ENCODE results near the gene LRRC73. TPM values are rescaled to one million over a fixed set of nuclear protein-coding genes. Genes with fewer than 3 reads are reported as not detected.

LRRC73 gene
- total RNA-seq, 3 donors from 2014 or later = 0.29 to 0.33 TPM; not detected in 1

DNA sequence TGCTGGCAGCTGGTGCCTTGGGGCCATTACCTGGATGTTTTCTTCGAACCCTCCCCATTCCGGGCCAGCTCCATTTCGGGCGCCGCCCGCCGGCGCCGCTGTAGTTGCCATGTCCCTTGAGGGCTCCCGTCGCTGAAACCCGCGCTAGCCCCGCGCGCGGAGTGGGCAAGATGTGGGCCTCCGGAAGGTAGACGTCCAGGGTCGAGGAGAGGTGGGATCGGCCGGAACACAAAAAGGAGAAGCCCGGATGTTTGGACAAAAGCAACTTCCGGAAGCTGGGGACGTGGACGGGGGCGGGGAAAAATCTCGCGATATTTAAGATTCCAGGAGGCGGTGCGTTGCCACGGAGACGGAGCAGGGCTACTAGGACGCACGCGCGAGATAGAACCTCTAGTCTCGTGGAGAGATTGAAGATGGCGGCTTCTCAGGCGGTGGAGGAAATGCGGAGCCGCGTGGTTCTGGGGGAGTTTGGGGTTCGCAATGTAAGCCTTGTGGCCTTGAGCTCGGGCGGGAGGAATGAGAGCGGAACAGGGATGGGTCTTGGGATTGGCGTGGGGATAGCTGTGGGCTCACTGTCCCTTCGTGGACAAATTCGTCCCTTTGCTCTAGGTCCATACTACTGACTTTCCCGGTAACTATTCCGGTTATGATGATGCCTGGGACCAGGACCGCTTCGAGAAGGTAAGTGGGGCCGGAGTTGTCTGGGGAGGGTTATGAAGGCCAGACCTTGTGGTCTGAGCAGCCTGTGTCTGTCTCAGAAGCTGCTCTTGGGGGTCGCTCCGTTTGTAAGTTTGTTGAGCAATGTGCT is 6.8 kb upstream of the LRRC73 start, which contains the start of the genes POLR1C and YIPF3:
Gene POLR1C (plus strand): TSS at position 393 of the 808 bp plus-strand sequence. CDS start 21 bp downstream, at position 414.
Gene YIPF3 (minus strand): TSS at position 230 of the 808 bp plus-strand sequence. CDS start 119 bp downstream, at position 111.
- H3K27me3 ChIP-seq = no peaks in the 10 kb centered on the region
- H3K4me1 ChIP-seq = peaks cover 14 to 15% of the 10 kb centered on the region in 2 donors
- DNase-seq (ENCODE audit: low spot score in 2 of 2) = peak; percentile 97
- intact Hi-C loops (cut with DNase I; ENCODE audit: low total_unique reads) = no loop called here
- H3K4me3 ChIP-seq = peak within 1 kb of the TSS; percentile 91 to 98 (median 95)
- peak within 1 kb of the TSS; percentile 89 to 94 for H3K27ac ChIP-seq
- H3K36me3 ChIP-seq = peaks cover 14% of the 10 kb centered on the region
- no peaks in the 10 kb centered on the region for H3K9me3 ChIP-seq
- TF ChIP-seq POLR2A (IDR thresholded peaks at IDR 0.05) = peak; percentile 47
- TF ChIP-seq, protein P1, sequence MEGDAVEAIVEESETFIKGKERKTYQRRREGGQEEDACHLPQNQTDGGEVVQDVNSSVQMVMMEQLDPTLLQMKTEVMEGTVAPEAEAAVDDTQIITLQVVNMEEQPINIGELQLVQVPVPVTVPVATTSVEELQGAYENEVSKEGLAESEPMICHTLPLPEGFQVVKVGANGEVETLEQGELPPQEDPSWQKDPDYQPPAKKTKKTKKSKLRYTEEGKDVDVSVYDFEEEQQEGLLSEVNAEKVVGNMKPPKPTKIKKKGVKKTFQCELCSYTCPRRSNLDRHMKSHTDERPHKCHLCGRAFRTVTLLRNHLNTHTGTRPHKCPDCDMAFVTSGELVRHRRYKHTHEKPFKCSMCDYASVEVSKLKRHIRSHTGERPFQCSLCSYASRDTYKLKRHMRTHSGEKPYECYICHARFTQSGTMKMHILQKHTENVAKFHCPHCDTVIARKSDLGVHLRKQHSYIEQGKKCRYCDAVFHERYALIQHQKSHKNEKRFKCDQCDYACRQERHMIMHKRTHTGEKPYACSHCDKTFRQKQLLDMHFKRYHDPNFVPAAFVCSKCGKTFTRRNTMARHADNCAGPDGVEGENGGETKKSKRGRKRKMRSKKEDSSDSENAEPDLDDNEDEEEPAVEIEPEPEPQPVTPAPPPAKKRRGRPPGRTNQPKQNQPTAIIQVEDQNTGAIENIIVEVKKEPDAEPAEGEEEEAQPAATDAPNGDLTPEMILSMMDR (IDR thresholded peaks at IDR 0.05) = peak in 1 of 3 donors; percentile 14
- TF ChIP-seq POLR2AphosphoS5 (IDR thresholded peaks at IDR 0.05) = peak; percentile 61 to 82 (median 70)

DNA sequence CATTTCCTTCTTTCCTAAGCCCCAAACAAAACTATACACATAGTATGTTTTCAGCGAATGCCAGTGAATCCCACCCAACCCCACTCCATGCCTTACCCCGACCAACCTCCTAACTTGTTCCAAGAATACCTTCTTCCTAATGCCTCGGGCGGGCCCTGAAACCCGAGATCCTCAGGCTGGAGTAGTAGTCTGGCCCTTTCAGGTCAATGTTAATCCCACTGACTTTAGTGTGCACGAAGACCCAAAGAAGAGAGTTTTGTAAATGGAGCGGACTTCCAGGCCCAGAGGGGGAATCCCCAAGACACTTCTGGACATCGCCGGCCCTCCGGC is 6.2 kb upstream of the LRRC73 start:
- Histone ChIP-seq H3K4me1 (peaks cover 14 to 15% of the 10 kb centered on the region in 2 donors), H3K27me3 (no peaks in the 10 kb centered on the region), H3K27ac (peak overlapping the region; percentile 89 to 94), H3K36me3 (peaks cover 16% of the 10 kb centered on the region), H3K9me3 (no peaks in the 10 kb centered on the region), H3K4me3 (peak overlapping the region; percentile 91 to 98 (median 95))
- intact Hi-C loops (cut with DNase I; ENCODE audit: low total_unique reads) = no loop called here
- no peak for TF ChIP-seq POLR2A (IDR thresholded peaks at IDR 0.05)
- TF ChIP-seq, protein P1 (IDR thresholded peaks at IDR 0.05) = no peak
- no peak for TF ChIP-seq POLR2AphosphoS5 (IDR thresholded peaks at IDR 0.05)
- DNase-seq (ENCODE audit: low spot score in 2 of 2) = no peak

DNA sequence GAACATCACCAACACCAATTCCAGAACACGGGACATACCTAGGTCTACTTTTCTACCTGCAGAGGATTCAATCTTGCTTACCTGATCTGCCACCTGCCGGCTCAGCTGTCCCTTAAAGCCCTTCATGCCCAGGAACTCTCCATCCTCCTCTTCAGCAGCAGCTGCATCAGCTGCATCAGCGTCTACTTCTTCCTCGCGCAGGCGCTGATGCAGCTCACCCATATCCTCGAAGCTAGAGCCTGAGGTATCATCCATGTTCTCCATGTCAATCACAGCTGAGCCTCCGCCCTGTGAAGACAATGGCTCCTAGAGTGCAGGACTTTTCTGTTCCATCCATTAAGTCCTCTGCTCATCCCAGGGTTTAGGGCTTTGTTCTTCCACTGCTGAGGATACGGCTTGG is 5.7 kb upstream of the LRRC73 start:
- H3K9me3 ChIP-seq = no peaks in the 10 kb centered on the region
- no peaks in the 10 kb centered on the region for H3K27me3 ChIP-seq
- H3K36me3 ChIP-seq = peaks cover 16% of the 10 kb centered on the region
- intact Hi-C loops (cut with DNase I; ENCODE audit: low total_unique reads) = no loop called here
- peak overlapping the region in 1 of 2 donors; percentile 94 for H3K27ac ChIP-seq
- no peak for DNase-seq (ENCODE audit: low spot score in 2 of 2)
- peaks cover 14 to 15% of the 10 kb centered on the region in 2 donors for H3K4me1 ChIP-seq
- H3K4me3 ChIP-seq = peak overlapping the region; percentile 91 to 98 (median 95)
- TF ChIP-seq, protein P1 (IDR thresholded peaks at IDR 0.05) = no peak
- TF ChIP-seq POLR2A (IDR thresholded peaks at IDR 0.05) = no peak
- no peak for TF ChIP-seq POLR2AphosphoS5 (IDR thresholded peaks at IDR 0.05)

DNA sequence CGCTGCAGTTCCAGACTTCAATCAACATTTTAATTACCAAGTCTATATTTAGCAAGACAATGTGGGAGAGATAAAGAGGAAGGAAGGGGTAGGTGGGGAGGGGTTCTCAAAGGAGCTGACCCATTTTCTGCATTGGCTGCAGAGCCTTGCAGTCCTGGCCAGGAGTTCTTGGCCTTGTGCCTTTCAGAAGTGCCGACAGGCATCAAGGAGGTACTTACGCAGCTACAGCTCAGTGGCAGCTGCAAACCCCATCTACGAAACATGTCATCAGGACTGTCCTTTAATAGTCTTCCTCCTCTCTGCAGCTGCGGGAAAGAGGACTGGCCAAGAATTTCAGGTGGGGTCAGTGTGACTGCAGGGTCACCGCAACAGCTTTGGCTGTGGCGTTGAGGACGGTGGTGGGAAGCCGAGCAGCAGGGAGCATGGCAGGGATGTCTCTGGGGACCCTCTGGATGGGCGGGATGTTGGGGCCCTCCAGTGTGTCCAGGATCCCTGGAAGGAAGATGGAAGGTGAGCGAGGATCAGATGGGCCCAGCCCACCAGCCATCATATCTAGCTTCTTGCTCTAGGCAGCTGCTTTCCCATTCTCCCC is 1.8 kb upstream of the LRRC73 start:
- intact Hi-C loops (cut with DNase I; ENCODE audit: low total_unique reads) = no loop called here
- no peak for DNase-seq (ENCODE audit: low spot score in 2 of 2)
- Histone ChIP-seq H3K4me3 (no peak overlapping the region), H3K4me1 (peaks cover 11 to 15% of the 10 kb centered on the region in 2 donors), H3K9me3 (no peaks in the 10 kb centered on the region), H3K27ac (no peak overlapping the region), H3K27me3 (no peaks in the 10 kb centered on the region), H3K36me3 (peaks cover 16% of the 10 kb centered on the region)
- no peak for TF ChIP-seq POLR2A (IDR thresholded peaks at IDR 0.05)
- TF ChIP-seq, protein P1 (IDR thresholded peaks at IDR 0.05) = no peak
- no peak for TF ChIP-seq POLR2AphosphoS5 (IDR thresholded peaks at IDR 0.05)

DNA sequence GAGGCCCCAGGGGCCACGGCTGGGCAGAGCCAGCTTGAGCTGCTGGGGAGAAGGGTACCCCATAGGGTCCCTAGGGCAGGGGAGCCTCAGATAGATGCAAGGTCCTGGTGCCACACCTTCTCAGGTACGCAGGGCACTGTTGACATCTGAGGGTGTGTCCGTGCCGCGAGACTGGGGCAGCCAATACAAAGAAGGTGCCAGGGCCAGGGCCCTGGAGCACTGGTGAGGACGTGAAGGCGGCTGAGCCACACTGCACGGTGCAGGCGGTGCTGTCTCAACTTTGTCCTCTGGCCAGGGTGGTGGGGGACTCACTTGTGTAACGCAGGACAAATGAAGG is 649 bp upstream of the LRRC73 start:
- peaks cover 8 to 12% of the 10 kb centered on the region in 2 donors for H3K4me1 ChIP-seq
- intact Hi-C loops (cut with DNase I; ENCODE audit: low total_unique reads) = no loop called here
- H3K27me3 ChIP-seq = no peaks in the 10 kb centered on the region
- TF ChIP-seq POLR2A (IDR thresholded peaks at IDR 0.05) (no peak), POLR2AphosphoS5 (IDR thresholded peaks at IDR 0.05) (no peak)
- TF ChIP-seq, protein P1 (IDR thresholded peaks at IDR 0.05) = no peak
- peaks cover 16% of the 10 kb centered on the region for H3K36me3 ChIP-seq
- DNase-seq (ENCODE audit: low spot score in 2 of 2) = no peak
- H3K4me3 ChIP-seq = peak overlapping the region; percentile 60 to 76 (median 68)
- H3K27ac ChIP-seq = peak overlapping the region; percentile 49 to 72
- no peaks in the 10 kb centered on the region for H3K9me3 ChIP-seq

Measured in breast epithelium (tissue), 4 donors.